ENCODE measurements around the gene LCE1B.

Gene LCE1B

DNA sequence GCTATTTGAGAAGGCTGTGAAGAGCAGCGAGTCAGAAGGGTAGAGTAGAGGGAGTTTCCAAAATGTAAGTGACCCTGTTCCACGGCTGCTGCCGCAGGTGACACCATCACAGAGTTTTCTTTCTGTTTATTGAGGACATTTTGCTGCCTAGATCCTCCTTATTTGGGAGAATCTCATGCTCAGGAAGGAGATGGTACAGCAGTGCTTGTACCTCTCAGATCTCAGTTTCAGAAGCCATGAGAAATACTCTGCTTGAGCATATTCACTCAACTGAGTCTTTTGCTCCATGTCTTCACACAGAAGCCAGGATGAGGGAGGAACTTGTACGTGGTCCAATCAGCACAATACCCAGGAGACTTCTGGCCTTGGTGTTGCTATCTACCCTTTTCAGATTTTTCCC, 49.6 kb downstream of the LCE1B start:
- DNase-seq, result no peak
